Hypothalamus (tissue), 51 donors: ENCODE measurements around the gene TRIM54.
"Not testable (repeated sequence)": the region's sequence is repeated elsewhere in the genome, so short reads cannot be mapped to it uniquely, and the experiment has no call there.

ENCODE experiments used
- DNase-seq, 51 donors: peaks; one replicate each; lab custom pipeline; 2025; lab: John Stamatoyannopoulos, UW

TRIM54 gene

DNA sequence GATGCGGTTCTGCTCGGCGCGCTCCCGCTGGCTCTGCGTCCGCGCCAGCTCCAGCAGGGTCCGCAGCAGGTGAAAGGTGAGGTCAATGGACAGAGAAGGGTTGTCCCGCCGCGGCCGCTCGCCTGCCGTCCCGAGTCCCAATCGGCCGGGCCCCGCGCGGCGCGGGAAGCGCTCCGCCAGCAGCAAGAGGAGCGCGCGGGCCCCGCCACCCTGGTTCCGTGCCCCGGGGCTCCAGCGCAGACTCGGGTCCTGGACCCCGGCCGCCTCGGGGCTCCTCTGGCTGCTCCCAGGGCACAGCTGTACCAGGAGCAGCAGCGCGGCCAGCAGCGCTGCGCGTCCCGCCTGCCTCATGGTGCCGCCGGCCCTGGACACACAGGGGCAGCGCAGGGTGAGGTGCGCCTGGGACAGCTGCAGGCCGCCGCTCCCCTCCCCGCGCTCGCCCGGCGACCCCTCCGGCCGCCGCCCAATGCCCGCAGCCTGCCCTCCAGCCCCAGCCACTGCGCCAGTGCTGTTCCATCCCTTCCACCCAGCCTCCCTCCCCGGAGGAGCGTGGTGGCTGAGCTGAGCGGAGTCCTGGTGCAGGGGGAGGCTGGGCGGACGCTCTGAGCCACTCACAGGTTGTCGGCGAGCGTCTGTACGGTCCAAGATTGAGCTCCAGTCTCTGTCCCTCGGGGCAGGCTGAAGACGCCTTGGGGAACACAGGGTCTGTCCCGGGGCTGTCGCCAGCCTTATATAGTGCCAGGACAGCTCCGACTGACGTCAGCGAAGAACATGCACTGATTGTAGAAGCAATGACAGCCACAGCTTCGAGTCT is 25.5 kb downstream of the TRIM54 start:
- no peak for DNase-seq

- DNase-seq: no peak
These were observed 26.2 kb downstream of the TRIM54 start, which contains the start of gene UCN for GRCh38 chr2:27308359-27308881. Gene UCN, minus strand, starts transcription at chr2:27308445. Its CDS starts 550 bp downstream, at chr2:27307895.

DNA sequence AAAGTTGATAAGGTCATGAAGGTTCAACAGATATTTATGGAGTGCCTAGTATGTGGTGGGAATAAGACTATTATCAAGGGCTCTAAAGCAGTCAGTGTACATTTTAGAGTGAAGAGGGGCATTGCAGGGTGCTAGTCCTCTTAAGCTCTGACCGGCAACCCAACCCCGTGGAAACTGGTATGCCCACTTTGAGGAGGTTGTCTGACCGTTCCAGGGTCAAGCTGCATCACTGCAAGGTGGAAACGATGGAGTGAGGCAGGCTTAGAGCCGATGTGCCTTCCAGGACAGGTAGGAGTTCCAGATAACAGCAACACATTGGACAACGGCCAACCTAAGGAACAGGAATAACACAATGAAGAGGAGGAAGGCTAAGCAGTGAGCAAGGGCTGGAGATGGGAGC is 27.4 kb downstream of the TRIM54 start:
- no peak for DNase-seq

- DNase-seq: no peak
These were observed 29.9 kb downstream of the TRIM54 start for GRCh38 chr2:27312152-27312551.

DNA sequence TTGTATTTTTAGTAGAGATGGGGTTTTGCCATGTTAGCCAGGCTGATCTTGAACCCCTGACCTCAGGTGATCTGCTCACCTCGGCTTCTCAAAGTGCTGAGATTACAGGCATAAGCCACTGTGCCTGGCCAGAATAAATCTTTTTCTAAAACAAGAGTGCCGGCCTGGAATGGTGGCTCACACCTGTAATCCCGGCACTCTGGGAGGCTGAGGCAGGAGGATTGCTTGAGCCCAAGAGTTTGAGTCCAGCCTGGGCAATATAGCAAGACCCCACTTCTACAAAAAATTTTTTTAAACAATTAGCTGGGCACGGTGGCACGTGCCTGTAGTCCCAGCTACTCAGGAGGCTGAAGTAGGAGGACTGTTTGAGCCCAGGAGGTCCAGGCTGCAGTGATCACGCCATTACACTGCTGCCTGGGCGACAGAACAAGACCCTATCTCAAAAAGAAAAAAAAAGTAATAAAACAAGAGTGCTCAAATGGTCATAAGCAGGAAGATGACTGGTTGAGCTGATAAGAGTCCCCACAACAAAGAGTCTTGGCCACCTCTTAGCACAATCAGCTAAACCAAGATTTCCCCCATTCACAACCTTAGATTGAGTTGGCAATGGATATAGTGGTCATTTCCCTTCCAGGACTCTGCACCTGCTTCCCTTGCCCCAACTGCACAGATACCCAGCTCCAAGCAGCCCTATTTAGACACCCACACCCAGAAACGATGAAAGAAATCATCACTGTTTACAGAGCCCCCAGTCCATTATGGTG is 31.8 kb downstream of the TRIM54 start:
- no peak for DNase-seq

- no peak for DNase-seq
These were observed 32.5 kb downstream of the TRIM54 start for GRCh38 chr2:27314709-27315108.

DNA sequence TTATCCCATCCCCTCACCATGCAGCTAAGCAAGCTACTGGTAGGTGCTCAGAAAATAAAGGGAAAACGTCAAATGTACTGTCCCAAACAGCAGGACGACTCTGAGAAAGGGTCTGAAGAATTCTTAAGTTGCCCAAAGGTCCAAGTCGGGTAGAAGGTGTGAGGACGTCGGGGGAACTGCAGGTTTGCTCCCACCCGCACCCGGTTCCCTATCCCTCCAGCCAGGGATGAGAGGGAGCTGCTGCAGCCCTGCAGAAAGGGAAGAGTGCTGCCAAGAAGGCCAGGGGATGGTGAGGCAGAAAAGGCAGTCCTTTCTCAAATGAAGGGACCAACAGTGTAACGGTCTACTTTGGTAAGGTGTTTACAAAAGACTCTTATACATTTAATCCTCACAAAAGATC is 32.9 kb downstream of the TRIM54 start:
- DNase-seq: no peak

DNA sequence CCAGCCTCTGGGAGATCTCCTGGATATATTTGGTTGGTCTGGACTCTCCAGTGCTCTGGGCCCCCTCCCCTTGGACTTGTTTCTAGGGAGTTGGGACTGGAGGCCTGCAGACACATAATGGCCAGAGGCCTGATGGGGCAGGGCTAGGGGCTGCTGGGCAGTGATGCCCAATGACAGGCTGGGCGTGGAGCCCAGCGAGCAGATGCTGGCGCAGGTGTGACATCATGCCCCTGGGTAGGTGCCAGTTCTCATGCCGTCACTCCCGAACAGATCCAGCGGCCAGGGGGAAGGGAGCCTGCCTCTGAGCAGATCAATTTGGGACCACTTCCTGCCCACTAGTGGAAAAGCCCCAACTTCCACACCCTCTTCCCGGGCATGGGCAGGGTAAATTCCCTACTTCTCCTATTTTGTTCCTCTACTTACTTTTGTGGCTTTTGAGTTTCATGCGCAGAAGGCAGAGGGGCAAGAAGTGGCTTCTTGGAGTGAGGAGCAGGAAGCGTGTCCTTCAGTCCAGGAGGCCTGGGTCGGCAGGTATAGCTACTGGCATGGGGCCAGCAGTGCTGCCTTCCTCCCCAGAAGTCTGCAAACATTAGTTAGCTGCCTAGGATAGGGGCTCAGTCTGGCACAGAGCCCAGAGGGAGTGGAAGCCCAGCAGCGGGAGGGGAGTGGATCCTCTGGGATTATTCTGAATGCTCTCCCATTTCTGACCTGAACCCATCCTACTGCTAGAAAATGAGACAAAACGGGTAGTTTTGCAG is 34.6 kb downstream of the TRIM54 start:
- DNase-seq: peak in 30 of 51 donors; percentile 3 to 75 (median 36)

DNA sequence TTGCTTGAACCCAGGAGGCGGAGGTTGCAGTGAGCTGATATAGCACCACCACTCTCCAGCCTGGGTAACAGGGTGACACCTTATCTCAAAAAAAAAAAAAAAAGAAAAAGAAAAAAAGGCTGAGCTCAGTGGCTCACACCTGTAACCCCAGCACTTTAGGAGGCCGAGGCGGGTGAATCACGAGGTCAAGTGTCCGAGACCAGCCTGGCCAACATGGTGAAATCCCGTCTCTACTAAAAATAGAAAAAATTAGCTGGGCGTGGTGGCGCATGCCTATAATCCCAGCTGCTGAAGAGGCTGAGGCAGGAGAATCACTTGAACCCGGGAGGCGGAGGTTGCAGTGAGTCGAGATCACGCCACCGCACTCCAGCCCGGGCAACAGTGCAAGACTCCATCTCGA is 37.6 kb downstream of the TRIM54 start:
- not testable (repeated sequence) for DNase-seq

- peak in 6 of 51 donors; percentile 2 to 33 (median 16) for DNase-seq
These were observed 38.8 kb downstream of the TRIM54 start for GRCh38 chr2:27320958-27321543.

- DNase-seq: peak in 2 of 51 donors; percentile 13 to 44
These were observed 40.1 kb downstream of the TRIM54 start for GRCh38 chr2:27322301-27322765.

DNA sequence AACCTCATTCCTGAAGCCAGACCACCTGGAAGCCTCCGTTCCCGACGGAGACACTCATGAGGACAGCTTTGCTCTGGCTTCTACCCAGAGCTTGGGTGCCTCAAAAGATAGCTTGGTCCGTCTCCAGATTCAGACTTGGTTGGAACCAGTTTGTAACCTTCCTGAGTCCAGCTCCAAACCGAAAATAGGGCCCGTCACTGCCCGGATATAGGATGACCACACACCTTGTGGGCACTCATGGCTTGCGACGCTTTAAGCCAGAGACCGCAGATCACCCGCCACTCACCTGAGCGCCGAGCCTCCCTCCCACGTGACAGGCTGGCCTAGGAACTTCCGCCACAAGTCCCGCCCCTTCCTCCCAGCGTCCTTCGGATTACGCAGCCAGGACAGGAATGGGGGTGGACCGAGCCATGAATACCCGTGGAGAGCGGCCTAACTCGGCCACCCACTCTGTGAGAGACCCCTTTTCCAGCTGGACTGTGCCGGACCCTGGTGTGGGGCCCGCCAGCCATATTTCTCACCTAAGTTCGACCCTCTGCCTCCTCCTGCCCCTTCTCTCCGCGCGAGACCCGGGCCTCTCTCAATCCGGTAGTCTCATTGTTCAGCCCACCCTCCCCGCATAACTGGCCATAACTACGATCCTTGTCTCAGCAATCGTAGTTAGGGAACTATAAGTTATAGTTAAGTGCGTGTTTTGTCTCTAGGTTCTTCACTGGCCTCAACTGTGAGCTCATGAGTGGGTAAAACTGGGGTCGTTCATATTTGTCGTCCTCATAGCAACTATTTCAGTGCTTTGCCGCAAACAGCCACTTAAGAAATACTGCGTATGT is 40.8 kb downstream of the TRIM54 start, which contains the start of gene MPV17:
Gene MPV17, minus strand, starts transcription at position 332 of the 830 bp plus-strand sequence. CDS start 580 bp downstream, outside the sequence.
- DNase-seq: peak; percentile 25 to 94 (median 84)

DNA sequence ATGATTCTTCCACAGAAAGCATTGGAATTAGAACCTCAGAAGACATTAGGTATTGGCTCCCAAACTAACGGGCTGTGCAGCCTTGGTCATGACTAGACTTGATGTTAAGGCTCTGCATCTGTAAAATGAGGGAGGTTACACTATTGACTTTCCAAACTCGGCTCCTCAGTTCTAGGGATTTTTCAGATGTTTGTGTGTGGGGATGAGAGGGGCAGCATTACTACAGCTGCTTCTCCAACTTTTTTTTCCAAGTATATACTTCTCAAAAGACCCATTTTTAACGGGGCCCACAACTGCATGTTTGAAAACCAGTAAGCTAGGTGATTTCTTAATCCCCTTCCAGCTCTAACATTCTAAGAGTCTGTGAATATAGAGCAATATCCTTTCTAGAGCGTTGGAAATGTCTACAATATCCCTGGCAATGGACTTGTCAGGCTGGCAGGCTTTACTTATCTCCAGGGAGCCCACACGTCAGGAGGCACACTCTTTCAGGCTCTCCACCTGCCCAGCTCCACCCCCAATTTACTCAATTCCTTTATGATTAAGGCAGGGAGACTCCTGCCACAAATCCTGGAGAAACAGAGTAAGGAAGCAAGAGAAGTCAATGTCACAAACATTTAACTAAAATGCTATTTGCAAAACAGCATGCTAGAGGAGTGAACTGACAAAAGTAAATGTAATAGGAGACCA is 41.5 kb downstream of the TRIM54 start:
- no peak for DNase-seq

- no peak for DNase-seq
These were observed 42.5 kb downstream of the TRIM54 start for GRCh38 chr2:27324720-27325119.

- no peak for DNase-seq
These were observed 53.1 kb downstream of the TRIM54 start for GRCh38 chr2:27335311-27335710.

- no peak for DNase-seq
These were observed 53.9 kb downstream of the TRIM54 start for GRCh38 chr2:27336173-27336572.

GRCh38 chr2:27347641-27348040 is 65.4 kb downstream of the TRIM54 start:
- no peak for DNase-seq

DNA sequence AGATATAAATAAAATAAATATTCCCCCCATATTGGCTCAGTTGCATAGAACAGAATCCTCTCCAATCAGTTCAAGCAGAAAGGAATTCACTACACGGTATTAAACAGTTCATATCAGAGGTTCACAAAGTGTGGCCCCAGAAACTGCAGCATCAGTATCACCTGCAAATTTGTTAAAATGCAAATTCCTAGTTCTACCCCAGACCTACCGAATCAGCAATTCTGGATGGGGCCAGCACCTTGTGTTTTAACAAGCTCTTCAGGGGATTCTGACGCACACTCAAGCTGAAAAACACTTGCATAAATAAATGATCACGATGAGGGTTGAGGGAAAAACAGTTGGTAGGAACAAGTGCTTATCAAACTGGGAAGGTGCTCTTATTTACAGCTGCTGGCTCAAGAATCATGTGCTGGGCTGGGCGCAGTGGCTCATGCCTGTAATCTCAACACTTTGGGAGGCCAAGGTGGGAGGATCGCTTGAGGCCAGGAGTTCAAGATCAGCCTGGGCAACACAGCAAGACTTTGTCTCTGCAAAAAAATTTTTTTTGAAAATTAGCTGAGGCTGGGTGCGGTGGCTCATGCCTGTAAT is 68.0 kb downstream of the TRIM54 start:
- DNase-seq: no peak
